EH (cell line): ENCODE measurements around the gene GSTK1.
"Not testable (repeated sequence)": the region's sequence is repeated elsewhere in the genome, so short reads cannot be mapped to it uniquely, and the experiment has no call there.

Experiments used
- DNase-seq: peaks from one replicate; pipeline ENCODE4 v3.0.0-alpha.2; 2015; ENCODE audit warnings: low read depth

GSTK1 gene

GRCh38 chr7:143238289-143238980, 24.8 kb upstream of the GSTK1 start:
- peak; percentile 3 for DNase-seq

GRCh38 chr7:143239813-143240212, 23.4 kb upstream of the GSTK1 start:
- DNase-seq = peak; percentile 66

GRCh38 chr7:143240291-143241168, 22.7 kb upstream of the GSTK1 start:
- DNase-seq = peak; percentile 90

- no peak for DNase-seq
These were observed 20.9 kb upstream of the GSTK1 start for GRCh38 chr7:143242306-143242705.

GRCh38 chr7:143243111-143243510, 20.1 kb upstream of the GSTK1 start:
- DNase-seq = no peak

GRCh38 chr7:143243614-143244013, 19.6 kb upstream of the GSTK1 start:
- DNase-seq = no peak

GRCh38 chr7:143244321-143244720, 18.9 kb upstream of the GSTK1 start:
- no peak for DNase-seq

GRCh38 chr7:143245123-143245522, 18.1 kb upstream of the GSTK1 start:
- DNase-seq = peak; percentile 71

GRCh38 chr7:143247372-143247771, 15.9 kb upstream of the GSTK1 start:
- no peak for DNase-seq

- DNase-seq = peak; percentile 32
These were observed 14.4 kb upstream of the GSTK1 start for GRCh38 chr7:143248761-143249354.

- DNase-seq = no peak
These were observed 13.0 kb upstream of the GSTK1 start for GRCh38 chr7:143250199-143250598.

- DNase-seq = no peak
These were observed 12.4 kb upstream of the GSTK1 start for GRCh38 chr7:143250822-143251221.

GRCh38 chr7:143252006-143252405, 11.2 kb upstream of the GSTK1 start:
- DNase-seq = no peak

GRCh38 chr7:143255564-143255963, 7.7 kb upstream of the GSTK1 start:
- peak; percentile 59 for DNase-seq

GRCh38 chr7:143256325-143256724, 6.9 kb upstream of the GSTK1 start:
- no peak for DNase-seq

GRCh38 chr7:143256932-143257331, 6.3 kb upstream of the GSTK1 start:
- DNase-seq = no peak

- DNase-seq = peak; percentile 25
These were observed 5.7 kb upstream of the GSTK1 start for GRCh38 chr7:143257501-143257900.

- no peak for DNase-seq
These were observed 4.4 kb upstream of the GSTK1 start for GRCh38 chr7:143258831-143259230.

- no peak for DNase-seq
These were observed 3.5 kb upstream of the GSTK1 start for GRCh38 chr7:143259765-143260164.

GRCh38 chr7:143261901-143262300, 1.3 kb upstream of the GSTK1 start:
- no peak for DNase-seq

GRCh38 chr7:143264196-143264568, 941 bp downstream of the GSTK1 start:
- DNase-seq = not testable (repeated sequence)

GRCh38 chr7:143265017-143265693, 1.9 kb downstream of the GSTK1 start:
- no peak for DNase-seq
